ENCODE measurements around the gene MAD1L1. TPM values are rescaled to one million over a fixed set of nuclear protein-coding genes. Genes with fewer than 3 reads are reported as not detected.

Gene MAD1L1
- total and polyA plus RNA-seq, 4 donors = 12.8 to 20.7 (median 16.5) TPM

DNA sequence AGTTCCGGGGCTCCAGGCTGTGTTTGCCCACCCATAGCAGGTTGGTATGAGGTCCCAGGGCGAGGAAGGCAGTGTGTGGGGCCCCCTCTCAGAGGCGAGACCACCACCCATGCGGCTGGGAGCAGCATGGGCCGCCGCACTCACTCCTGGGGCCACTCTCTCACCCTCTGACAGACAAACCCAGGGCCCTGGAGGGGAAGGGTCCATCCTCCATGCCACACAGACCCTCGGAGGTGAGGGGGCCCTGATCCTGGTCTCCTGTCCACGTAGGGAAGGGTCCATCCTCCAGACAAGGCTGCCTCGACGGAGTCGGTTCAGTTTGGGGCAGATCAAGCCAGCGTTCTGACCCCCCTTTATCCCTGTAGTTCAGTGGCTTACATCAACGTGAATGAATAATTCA, 331.9 kb downstream of the MAD1L1 start:
- H3K9me3 ChIP-seq (ENCODE audit: control insufficient read depth in 4 of 4, low read length in 3 of 4) = no peaks in the 10 kb centered on the region
- H3K27ac ChIP-seq (ENCODE audit: low read depth in 1 of 2, low read length in 2 of 2) = no peak overlapping the region
- H3K27me3 ChIP-seq (ENCODE audit: control insufficient read depth in 4 of 4, insufficient read depth in 4 of 4, low read length in 3 of 4) = no peaks in the 10 kb centered on the region
- no peak for TF ChIP-seq HNF4A (conservative IDR thresholded peaks at IDR 0.05)
- TF ChIP-seq FOXA1 (IDR thresholded peaks at IDR 0.05) = no peak
- TF ChIP-seq FOXA2 (IDR thresholded peaks at IDR 0.05) = no peak
- no peak for TF ChIP-seq RXRA (IDR thresholded peaks at IDR 0.05)
- TF ChIP-seq HNF4G (IDR thresholded peaks at IDR 0.05) = no peak
- TF ChIP-seq, protein P1, sequence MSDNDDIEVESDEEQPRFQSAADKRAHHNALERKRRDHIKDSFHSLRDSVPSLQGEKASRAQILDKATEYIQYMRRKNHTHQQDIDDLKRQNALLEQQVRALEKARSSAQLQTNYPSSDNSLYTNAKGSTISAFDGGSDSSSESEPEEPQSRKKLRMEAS (IDR thresholded peaks at IDR 0.05) = no peak
- TF ChIP-seq, protein P2, sequence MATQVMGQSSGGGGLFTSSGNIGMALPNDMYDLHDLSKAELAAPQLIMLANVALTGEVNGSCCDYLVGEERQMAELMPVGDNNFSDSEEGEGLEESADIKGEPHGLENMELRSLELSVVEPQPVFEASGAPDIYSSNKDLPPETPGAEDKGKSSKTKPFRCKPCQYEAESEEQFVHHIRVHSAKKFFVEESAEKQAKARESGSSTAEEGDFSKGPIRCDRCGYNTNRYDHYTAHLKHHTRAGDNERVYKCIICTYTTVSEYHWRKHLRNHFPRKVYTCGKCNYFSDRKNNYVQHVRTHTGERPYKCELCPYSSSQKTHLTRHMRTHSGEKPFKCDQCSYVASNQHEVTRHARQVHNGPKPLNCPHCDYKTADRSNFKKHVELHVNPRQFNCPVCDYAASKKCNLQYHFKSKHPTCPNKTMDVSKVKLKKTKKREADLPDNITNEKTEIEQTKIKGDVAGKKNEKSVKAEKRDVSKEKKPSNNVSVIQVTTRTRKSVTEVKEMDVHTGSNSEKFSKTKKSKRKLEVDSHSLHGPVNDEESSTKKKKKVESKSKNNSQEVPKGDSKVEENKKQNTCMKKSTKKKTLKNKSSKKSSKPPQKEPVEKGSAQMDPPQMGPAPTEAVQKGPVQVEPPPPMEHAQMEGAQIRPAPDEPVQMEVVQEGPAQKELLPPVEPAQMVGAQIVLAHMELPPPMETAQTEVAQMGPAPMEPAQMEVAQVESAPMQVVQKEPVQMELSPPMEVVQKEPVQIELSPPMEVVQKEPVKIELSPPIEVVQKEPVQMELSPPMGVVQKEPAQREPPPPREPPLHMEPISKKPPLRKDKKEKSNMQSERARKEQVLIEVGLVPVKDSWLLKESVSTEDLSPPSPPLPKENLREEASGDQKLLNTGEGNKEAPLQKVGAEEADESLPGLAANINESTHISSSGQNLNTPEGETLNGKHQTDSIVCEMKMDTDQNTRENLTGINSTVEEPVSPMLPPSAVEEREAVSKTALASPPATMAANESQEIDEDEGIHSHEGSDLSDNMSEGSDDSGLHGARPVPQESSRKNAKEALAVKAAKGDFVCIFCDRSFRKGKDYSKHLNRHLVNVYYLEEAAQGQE (IDR thresholded peaks at IDR 0.05) = no peak
- TF ChIP-seq GABPA (IDR thresholded peaks at IDR 0.05 in 1 of 2, conservative IDR thresholded peaks at IDR 0.05 in 1 of 2) = no peak
- no peak for TF ChIP-seq TAF1 (conservative IDR thresholded peaks at IDR 0.05)
- no peak for TF ChIP-seq RAD21 (IDR thresholded peaks at IDR 0.05)
- no peak for TF ChIP-seq NR2F2 (IDR thresholded peaks at IDR 0.05)
- TF ChIP-seq, protein P3, sequence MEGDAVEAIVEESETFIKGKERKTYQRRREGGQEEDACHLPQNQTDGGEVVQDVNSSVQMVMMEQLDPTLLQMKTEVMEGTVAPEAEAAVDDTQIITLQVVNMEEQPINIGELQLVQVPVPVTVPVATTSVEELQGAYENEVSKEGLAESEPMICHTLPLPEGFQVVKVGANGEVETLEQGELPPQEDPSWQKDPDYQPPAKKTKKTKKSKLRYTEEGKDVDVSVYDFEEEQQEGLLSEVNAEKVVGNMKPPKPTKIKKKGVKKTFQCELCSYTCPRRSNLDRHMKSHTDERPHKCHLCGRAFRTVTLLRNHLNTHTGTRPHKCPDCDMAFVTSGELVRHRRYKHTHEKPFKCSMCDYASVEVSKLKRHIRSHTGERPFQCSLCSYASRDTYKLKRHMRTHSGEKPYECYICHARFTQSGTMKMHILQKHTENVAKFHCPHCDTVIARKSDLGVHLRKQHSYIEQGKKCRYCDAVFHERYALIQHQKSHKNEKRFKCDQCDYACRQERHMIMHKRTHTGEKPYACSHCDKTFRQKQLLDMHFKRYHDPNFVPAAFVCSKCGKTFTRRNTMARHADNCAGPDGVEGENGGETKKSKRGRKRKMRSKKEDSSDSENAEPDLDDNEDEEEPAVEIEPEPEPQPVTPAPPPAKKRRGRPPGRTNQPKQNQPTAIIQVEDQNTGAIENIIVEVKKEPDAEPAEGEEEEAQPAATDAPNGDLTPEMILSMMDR (IDR thresholded peaks at IDR 0.05; ENCODE audit: low read depth, low read length, missing input control) = no peak
- TF ChIP-seq, protein P4, sequence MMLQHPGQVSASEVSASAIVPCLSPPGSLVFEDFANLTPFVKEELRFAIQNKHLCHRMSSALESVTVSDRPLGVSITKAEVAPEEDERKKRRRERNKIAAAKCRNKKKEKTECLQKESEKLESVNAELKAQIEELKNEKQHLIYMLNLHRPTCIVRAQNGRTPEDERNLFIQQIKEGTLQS (IDR thresholded peaks at IDR 0.05) = no peak
- no peak for TF ChIP-seq SP1 (IDR thresholded peaks at IDR 0.05)
- no peak for TF ChIP-seq YY1 (IDR thresholded peaks at IDR 0.05)
- no peak for TF ChIP-seq EGR1 (IDR thresholded peaks at IDR 0.05; ENCODE audit: low read depth in 2 of 2)
- TF ChIP-seq, protein P5, sequence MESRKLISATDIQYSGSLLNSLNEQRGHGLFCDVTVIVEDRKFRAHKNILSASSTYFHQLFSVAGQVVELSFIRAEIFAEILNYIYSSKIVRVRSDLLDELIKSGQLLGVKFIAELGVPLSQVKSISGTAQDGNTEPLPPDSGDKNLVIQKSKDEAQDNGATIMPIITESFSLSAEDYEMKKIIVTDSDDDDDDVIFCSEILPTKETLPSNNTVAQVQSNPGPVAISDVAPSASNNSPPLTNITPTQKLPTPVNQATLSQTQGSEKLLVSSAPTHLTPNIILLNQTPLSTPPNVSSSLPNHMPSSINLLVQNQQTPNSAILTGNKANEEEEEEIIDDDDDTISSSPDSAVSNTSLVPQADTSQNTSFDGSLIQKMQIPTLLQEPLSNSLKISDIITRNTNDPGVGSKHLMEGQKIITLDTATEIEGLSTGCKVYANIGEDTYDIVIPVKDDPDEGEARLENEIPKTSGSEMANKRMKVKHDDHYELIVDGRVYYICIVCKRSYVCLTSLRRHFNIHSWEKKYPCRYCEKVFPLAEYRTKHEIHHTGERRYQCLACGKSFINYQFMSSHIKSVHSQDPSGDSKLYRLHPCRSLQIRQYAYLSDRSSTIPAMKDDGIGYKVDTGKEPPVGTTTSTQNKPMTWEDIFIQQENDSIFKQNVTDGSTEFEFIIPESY (IDR thresholded peaks at IDR 0.05) = no peak
- H3K9ac ChIP-seq (ENCODE audit: low read depth in 1 of 2, low read length in 2 of 2) = no peak overlapping the region
- 96% methylated on average over 13 of the region's 13 CpGs for WGBS
- peaks cover 0 to 3% (median 0%) of the 10 kb centered on the region in 4 donors for H3K36me3 ChIP-seq (ENCODE audit: control insufficient read depth in 4 of 4, insufficient read depth in 3 of 4, low read depth in 1 of 4, low read length in 3 of 4)
- peaks cover 3 to 5% (median 3%) of the 10 kb centered on the region in 4 donors for H3K4me1 ChIP-seq (ENCODE audit: control insufficient read depth in 4 of 4, insufficient read depth in 4 of 4, low read length in 3 of 4)
- H3K4me3 ChIP-seq (ENCODE audit: low read depth in 1 of 3, low read length in 3 of 3) = no peak overlapping the region
- DNase-seq (ENCODE audit: low spot score) = no peak
